SU-DHL-6 (cell line): ENCODE data around the gene CLIC4.

ENCODE experiments used
- CTCF ChIP-seq: fragments of 200-600 bp; sonication (generic); IDR thresholded peaks from one replicate; pipeline ENCODE4 v1.5.1; 2017; ENCODE audit warnings: antibody characterized with exemption, mild to moderate bottlenecking, low read length, moderate library complexity; ENCODE audit not compliant: insufficient read depth, poor library complexity, severe bottlenecking
- EZH2phosphoT487 ChIP-seq: fragments of 200-600 bp; sonication (generic), shearing (Covaris generic); conservative IDR thresholded peaks from 2 replicates; pipeline ENCODE4 v1.6.1; 2018; ENCODE audit warnings: mild to moderate bottlenecking, antibody characterized with exemption, low read length, moderate library complexity, mixed read lengths

- no peak for TF ChIP-seq CTCF
- no peak for TF ChIP-seq EZH2phosphoT487
These were observed 139.5 kb downstream of the CLIC4 start for GRCh38 chr1:24884751-24885150.
